ENCODE data around the gene GPR176. TPM values are rescaled to one million over a fixed set of nuclear protein-coding genes. Genes with fewer than 3 reads are reported as not detected.
A peak's percentile ranks its signal among the peaks of the same experiment; 100 is the strongest.

GPR176 gene
- total and polyA plus RNA-seq, 2 donors from 2014 or later = 2.9 to 7.6 TPM

GRCh38 chr15:39846108-39846507 lies 74.0 kb downstream of the GPR176 start:
- no peaks in the 10 kb centered on the region for H3K27me3 ChIP-seq (ENCODE audit: control insufficient read depth, insufficient read depth, low read length)
- no peaks in the 10 kb centered on the region for H3K4me1 ChIP-seq (ENCODE audit: control insufficient read depth in 2 of 3, insufficient read depth in 2 of 3, low read depth in 1 of 3, low read length in 3 of 3)
- FAIRE-seq (peak; percentile 83), DNase-seq (peak in 1 of 5 donors; percentile 11)
- H3K9me3 ChIP-seq (ENCODE audit: control insufficient read depth in 2 of 3, insufficient read depth in 1 of 3, low read length in 3 of 3) = no peaks in the 10 kb centered on the region
- no peak overlapping the region for H3K27ac ChIP-seq (ENCODE audit: low read depth in 2 of 2, low read length in 2 of 2)
- H3K9ac ChIP-seq (ENCODE audit: low read length in 3 of 3) = no peak overlapping the region
- no peaks in the 10 kb centered on the region for H3K36me3 ChIP-seq (ENCODE audit: control insufficient read depth in 2 of 3, insufficient read depth in 3 of 3, low read length in 3 of 3)
- no peak overlapping the region for H3K4me3 ChIP-seq (ENCODE audit: low read length in 3 of 3)
- intact Hi-C loops (cut with DNase I) = no loop called here
- TF ChIP-seq, protein P1, sequence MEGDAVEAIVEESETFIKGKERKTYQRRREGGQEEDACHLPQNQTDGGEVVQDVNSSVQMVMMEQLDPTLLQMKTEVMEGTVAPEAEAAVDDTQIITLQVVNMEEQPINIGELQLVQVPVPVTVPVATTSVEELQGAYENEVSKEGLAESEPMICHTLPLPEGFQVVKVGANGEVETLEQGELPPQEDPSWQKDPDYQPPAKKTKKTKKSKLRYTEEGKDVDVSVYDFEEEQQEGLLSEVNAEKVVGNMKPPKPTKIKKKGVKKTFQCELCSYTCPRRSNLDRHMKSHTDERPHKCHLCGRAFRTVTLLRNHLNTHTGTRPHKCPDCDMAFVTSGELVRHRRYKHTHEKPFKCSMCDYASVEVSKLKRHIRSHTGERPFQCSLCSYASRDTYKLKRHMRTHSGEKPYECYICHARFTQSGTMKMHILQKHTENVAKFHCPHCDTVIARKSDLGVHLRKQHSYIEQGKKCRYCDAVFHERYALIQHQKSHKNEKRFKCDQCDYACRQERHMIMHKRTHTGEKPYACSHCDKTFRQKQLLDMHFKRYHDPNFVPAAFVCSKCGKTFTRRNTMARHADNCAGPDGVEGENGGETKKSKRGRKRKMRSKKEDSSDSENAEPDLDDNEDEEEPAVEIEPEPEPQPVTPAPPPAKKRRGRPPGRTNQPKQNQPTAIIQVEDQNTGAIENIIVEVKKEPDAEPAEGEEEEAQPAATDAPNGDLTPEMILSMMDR (IDR thresholded peaks at IDR 0.05; ENCODE audit: borderline replicate concordance, extremely low read depth, insufficient read depth) = no peak

DNA sequence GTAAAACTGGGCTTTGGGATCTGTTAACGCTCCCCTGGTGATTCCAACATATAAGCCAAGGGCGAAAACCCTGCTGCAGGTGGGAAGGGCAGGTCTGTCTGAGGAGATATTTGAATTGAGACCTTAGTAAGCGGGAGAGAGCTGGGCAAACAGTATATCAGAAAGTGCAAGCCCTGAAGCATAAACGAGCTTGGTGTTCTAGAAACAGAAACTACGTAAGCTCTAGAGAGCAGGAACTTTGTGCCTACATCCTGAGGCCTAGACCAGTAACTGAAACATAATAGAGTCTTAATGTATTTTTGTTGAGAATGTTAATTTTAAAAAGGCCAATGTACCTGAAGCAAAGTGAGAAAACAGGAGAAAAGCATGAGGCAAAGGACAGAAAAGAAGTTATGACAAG lies 74.5 kb downstream of the GPR176 start:
- DNase-seq (no peak), FAIRE-seq (no peak)
- no peaks in the 10 kb centered on the region for H3K36me3 ChIP-seq (ENCODE audit: control insufficient read depth in 2 of 3, insufficient read depth in 3 of 3, low read length in 3 of 3)
- H3K27ac ChIP-seq (ENCODE audit: low read depth in 2 of 2, low read length in 2 of 2) = no peak overlapping the region
- no peak overlapping the region for H3K4me3 ChIP-seq (ENCODE audit: low read length in 3 of 3)
- no peak overlapping the region for H3K9ac ChIP-seq (ENCODE audit: low read length in 3 of 3)
- intact Hi-C loops (cut with DNase I) = no loop called here
- H3K9me3 ChIP-seq (ENCODE audit: control insufficient read depth in 2 of 3, insufficient read depth in 1 of 3, low read length in 3 of 3) = no peaks in the 10 kb centered on the region
- H3K4me1 ChIP-seq (ENCODE audit: control insufficient read depth in 2 of 3, insufficient read depth in 2 of 3, low read depth in 1 of 3, low read length in 3 of 3) = no peaks in the 10 kb centered on the region
- H3K27me3 ChIP-seq (ENCODE audit: control insufficient read depth, insufficient read depth, low read length) = no peaks in the 10 kb centered on the region
- TF ChIP-seq, protein P1 (IDR thresholded peaks at IDR 0.05; ENCODE audit: borderline replicate concordance, extremely low read depth, insufficient read depth) = no peak

- no peaks in the 10 kb centered on the region for H3K9me3 ChIP-seq (ENCODE audit: control insufficient read depth in 2 of 3, insufficient read depth in 1 of 3, low read length in 3 of 3)
- no peak overlapping the region for H3K4me3 ChIP-seq (ENCODE audit: low read length in 3 of 3)
- TF ChIP-seq, protein P1 (IDR thresholded peaks at IDR 0.05; ENCODE audit: borderline replicate concordance, extremely low read depth, insufficient read depth) = no peak
- no peak for DNase-seq
- H3K9ac ChIP-seq (ENCODE audit: low read length in 3 of 3) = no peak overlapping the region
- H3K36me3 ChIP-seq (ENCODE audit: control insufficient read depth in 2 of 3, insufficient read depth in 3 of 3, low read length in 3 of 3) = no peaks in the 10 kb centered on the region
- no peak for FAIRE-seq
- intact Hi-C loops (cut with DNase I) = no loop called here
- H3K27ac ChIP-seq (ENCODE audit: low read depth in 2 of 2, low read length in 2 of 2) = no peak overlapping the region
- no peaks in the 10 kb centered on the region for H3K27me3 ChIP-seq (ENCODE audit: control insufficient read depth, insufficient read depth, low read length)
- no peaks in the 10 kb centered on the region for H3K4me1 ChIP-seq (ENCODE audit: control insufficient read depth in 2 of 3, insufficient read depth in 2 of 3, low read depth in 1 of 3, low read length in 3 of 3)
Measured at GRCh38 chr15:39843565-39843964, 76.5 kb downstream of the GPR176 start.

- Histone ChIP-seq H3K36me3 (ENCODE audit: control insufficient read depth in 2 of 3, insufficient read depth in 3 of 3, low read length in 3 of 3) (no peaks in the 10 kb centered on the region), H3K27ac (ENCODE audit: low read depth in 2 of 2, low read length in 2 of 2) (no peak overlapping the region), H3K4me3 (ENCODE audit: low read length in 3 of 3) (no peak overlapping the region), H3K9me3 (ENCODE audit: control insufficient read depth in 2 of 3, insufficient read depth in 1 of 3, low read length in 3 of 3) (no peaks in the 10 kb centered on the region), H3K4me1 (ENCODE audit: control insufficient read depth in 2 of 3, insufficient read depth in 2 of 3, low read depth in 1 of 3, low read length in 3 of 3) (no peaks in the 10 kb centered on the region), H3K9ac (ENCODE audit: low read length in 3 of 3) (no peak overlapping the region), H3K27me3 (ENCODE audit: control insufficient read depth, insufficient read depth, low read length) (no peaks in the 10 kb centered on the region)
- FAIRE-seq (no peak), DNase-seq (no peak)
- TF ChIP-seq, protein P1 (IDR thresholded peaks at IDR 0.05; ENCODE audit: borderline replicate concordance, extremely low read depth, insufficient read depth) = no peak
- intact Hi-C loops (cut with DNase I) = no loop called here
Measured at GRCh38 chr15:39837454-39837853, 82.6 kb downstream of the GPR176 start.

Measured in kidney (tissue), 14 donors.